GM19328 (cell line): ENCODE results near the gene PIK3CG.
"Not testable (repeated sequence)": the region's sequence is repeated elsewhere in the genome, so short reads cannot be mapped to it uniquely, and the experiment has no call there.

Experiments
- ATAC-seq: cut with Tn5 transposase; IDR thresholded peaks from one replicate; pipeline ENCODE4 v1.9.1; 2021; ENCODE audit warnings: mild to moderate bottlenecking, moderate library complexity; ENCODE audit not compliant: unreplicated experiment

Gene PIK3CG

GRCh38 chr7:106883456-106884026, 18.5 kb downstream of the PIK3CG start:
- ATAC-seq, result no peak

- no peak for ATAC-seq
Measured at GRCh38 chr7:106885652-106886051, 20.6 kb downstream of the PIK3CG start.

- ATAC-seq, result no peak
Measured at GRCh38 chr7:106887421-106887820, 22.3 kb downstream of the PIK3CG start.

GRCh38 chr7:106888204-106888603, 23.1 kb downstream of the PIK3CG start:
- ATAC-seq, result no peak

- no peak for ATAC-seq
Measured at GRCh38 chr7:106890952-106891351, 25.9 kb downstream of the PIK3CG start.

GRCh38 chr7:106891548-106892410, 26.7 kb downstream of the PIK3CG start:
- ATAC-seq, result no peak

- no peak for ATAC-seq
Measured at GRCh38 chr7:106893591-106893990, 28.5 kb downstream of the PIK3CG start.

- peak; percentile 87 for ATAC-seq
Measured at GRCh38 chr7:106895246-106895864, 30.3 kb downstream of the PIK3CG start.

- ATAC-seq, result no peak
Measured at GRCh38 chr7:106896231-106896630, 31.1 kb downstream of the PIK3CG start.

GRCh38 chr7:106897553-106897952, 32.5 kb downstream of the PIK3CG start:
- ATAC-seq, result not testable (repeated sequence)

GRCh38 chr7:106898967-106899366, 33.9 kb downstream of the PIK3CG start:
- ATAC-seq, result not testable (repeated sequence)

- no peak for ATAC-seq
Measured at GRCh38 chr7:106901828-106902441, 36.9 kb downstream of the PIK3CG start.

- no peak for ATAC-seq
Measured at GRCh38 chr7:106905734-106906133, 40.7 kb downstream of the PIK3CG start.

GRCh38 chr7:106911959-106912358, 46.9 kb downstream of the PIK3CG start:
- no peak for ATAC-seq

GRCh38 chr7:106914018-106914607, 49.0 kb downstream of the PIK3CG start:
- ATAC-seq, result no peak

GRCh38 chr7:106915407-106915806, 50.3 kb downstream of the PIK3CG start:
- ATAC-seq, result no peak

GRCh38 chr7:106915873-106916272, 50.8 kb downstream of the PIK3CG start:
- ATAC-seq, result peak; percentile 86

- ATAC-seq, result no peak
Measured at GRCh38 chr7:106916679-106917078, 51.6 kb downstream of the PIK3CG start.

- ATAC-seq, result no peak
Measured at GRCh38 chr7:106918991-106919390, 53.9 kb downstream of the PIK3CG start.

GRCh38 chr7:106924468-106924867, 59.4 kb downstream of the PIK3CG start:
- not testable (repeated sequence) for ATAC-seq

- no peak for ATAC-seq
Measured at GRCh38 chr7:106926892-106927291, 61.8 kb downstream of the PIK3CG start.
